Activated naive CD8-positive, alpha-beta T cell treated with anti-CD3 and anti-CD28 coated beads, Interleukin-2, amount 10 ng/mL, durations not matched to agents 7 days and 5 days (primary cell): ENCODE data around the gene LRRK1. TPM values are rescaled to one million over a fixed set of nuclear protein-coding genes. Genes with fewer than 3 reads are reported as not detected.

Experiments
- ATAC-seq: fragments of 150-1000 bp; cut with Tn5 transposase; one replicate; pipeline ENCODE4 v1.10.0; 2021; ENCODE audit warnings: low read depth, moderate library complexity
- POLR2A ChIA-PET: fragments of 350-600 bp; sonication (Branson Sonifier 250); formaldehyde crosslinking; loops from one replicate; lab custom pipeline; 2021; ENCODE audit warnings: antibody characterized with exemption; lab: Charles Lee
- DNase-seq: peaks from one replicate; pipeline ENCODE4 v3.0.0; 2021
- H3K27ac Mint-ChIP-seq: one replicate; pipeline ENCODE4 v1.8.0; 2022; ENCODE audit warnings: mild to moderate bottlenecking, mixed read lengths
- H3K27me3 Mint-ChIP-seq: one replicate; pipeline ENCODE4 v1.8.0; 2022; ENCODE audit warnings: mild to moderate bottlenecking, moderate library complexity, mixed read lengths
- H3K36me3 Mint-ChIP-seq: one replicate; pipeline ENCODE4 v1.8.0; 2021; ENCODE audit warnings: mild to moderate bottlenecking, mixed read lengths
- H3K4me1 Mint-ChIP-seq: one replicate; pipeline ENCODE4 v1.8.0; 2021; ENCODE audit warnings: mixed read lengths
- H3K4me3 Mint-ChIP-seq: one replicate; pipeline ENCODE4 v1.8.0; 2022; ENCODE audit warnings: mild to moderate bottlenecking, moderate library complexity, mixed read lengths
- H3K9me3 Mint-ChIP-seq: one replicate; pipeline ENCODE4 v1.8.0; 2021; ENCODE audit warnings: mixed read lengths
- total RNA-seq, 2 experiments: library from RNA; stranded (reverse); gene quantifications; one replicate each; pipeline ENCODE4 v1.2.3, GENCODE V29; 2021

Gene LRRK1
- total RNA-seq, 2 experiments from 2014 or later, result 0.48 to 0.97 TPM

DNA sequence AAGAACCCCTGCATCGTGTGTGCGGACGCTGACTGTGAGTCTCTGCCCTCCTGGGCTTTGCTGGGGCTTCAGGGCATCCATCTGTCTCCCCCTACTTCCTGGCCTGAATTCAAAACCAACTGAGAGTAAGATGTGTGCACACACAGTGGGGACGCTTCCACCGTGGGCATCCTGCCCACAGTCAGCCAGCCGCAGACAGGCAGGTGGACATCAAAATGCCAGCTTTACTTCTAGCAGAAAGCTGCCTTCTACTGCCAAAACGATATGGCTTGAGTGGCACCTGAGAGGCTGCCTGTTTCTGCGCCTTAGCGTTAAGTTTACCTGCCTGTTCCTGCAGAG, 21.0 kb upstream of the LRRK1 start:
- ATAC-seq (no peak), DNase-seq (no peak)
- no peaks in the 10 kb centered on the region for H3K36me3 Mint-ChIP-seq
- peaks cover 22% of the 10 kb centered on the region for H3K27me3 Mint-ChIP-seq
- POLR2A ChIA-PET, result no interaction called here
- peaks cover 1% of the 10 kb centered on the region for H3K4me1 Mint-ChIP-seq
- no peaks in the 10 kb centered on the region for H3K9me3 Mint-ChIP-seq
- no peak overlapping the region for H3K4me3 Mint-ChIP-seq
- H3K27ac Mint-ChIP-seq, result no peak overlapping the region

DNA sequence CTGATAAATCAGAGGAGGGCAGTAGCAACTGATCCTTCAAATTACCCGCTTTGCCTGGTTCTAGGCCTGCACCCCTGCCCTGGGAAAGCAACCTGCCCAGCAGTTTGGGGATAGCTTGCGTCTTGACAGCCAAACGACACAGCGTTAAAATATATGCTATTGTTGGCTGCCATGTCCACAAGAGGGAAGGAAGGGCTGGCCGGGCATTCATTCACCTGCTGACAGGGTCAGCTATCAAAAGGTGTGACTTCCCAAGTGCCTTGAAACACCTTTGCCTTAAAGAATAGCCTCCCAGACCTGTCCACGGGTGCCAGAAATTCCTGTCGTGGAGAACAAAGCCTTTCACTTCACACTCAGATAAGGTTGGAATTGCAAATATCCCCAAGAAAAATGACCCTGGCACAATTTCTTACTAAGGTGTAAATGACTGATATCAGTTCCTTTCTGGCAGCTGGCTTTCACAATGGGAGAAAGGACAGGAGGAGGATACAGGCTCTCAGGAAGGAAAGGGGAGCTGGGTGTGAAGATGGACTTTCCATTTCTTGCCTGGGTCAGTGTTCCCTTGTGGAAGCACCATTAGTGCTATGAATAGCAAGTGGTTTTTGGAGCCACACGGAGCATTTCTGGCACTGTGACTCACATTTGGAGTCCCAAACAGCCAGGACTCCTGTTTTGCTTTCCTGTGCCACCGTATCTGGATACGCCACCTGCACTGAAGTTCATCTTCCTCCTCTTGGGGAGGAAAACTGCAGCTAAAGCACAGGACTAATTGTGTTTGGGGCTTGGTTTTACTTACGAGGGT, 20.3 kb upstream of the LRRK1 start:
- Mint-ChIP-seq H3K9me3 (no peaks in the 10 kb centered on the region), H3K27me3 (peaks cover 21% of the 10 kb centered on the region), H3K4me1 (peaks cover 1% of the 10 kb centered on the region), H3K27ac (no peak overlapping the region), H3K4me3 (no peak overlapping the region), H3K36me3 (no peaks in the 10 kb centered on the region)
- no peak for DNase-seq
- POLR2A ChIA-PET, result no interaction called here
- ATAC-seq, result no peak

DNA sequence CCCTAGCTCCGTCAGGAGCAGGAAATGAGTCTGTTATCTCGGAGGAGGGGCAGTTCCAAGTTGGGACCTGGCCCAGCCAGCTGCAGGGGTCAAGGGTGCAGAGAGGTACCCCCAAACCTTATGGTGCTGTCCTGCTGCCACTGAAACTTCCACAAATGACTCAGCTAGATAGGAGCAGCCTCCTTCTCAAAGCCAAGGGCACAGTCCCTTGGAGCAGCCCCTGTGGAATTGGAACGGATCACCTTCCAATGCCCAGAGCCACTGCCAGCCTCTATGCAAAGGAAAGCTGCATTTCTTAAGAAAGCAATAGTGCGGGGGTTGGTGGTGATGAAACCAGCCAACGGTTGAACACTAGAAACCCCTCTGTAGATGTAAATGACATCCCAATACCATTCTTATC, 19.6 kb upstream of the LRRK1 start:
- H3K27ac Mint-ChIP-seq, result no peak overlapping the region

DNA sequence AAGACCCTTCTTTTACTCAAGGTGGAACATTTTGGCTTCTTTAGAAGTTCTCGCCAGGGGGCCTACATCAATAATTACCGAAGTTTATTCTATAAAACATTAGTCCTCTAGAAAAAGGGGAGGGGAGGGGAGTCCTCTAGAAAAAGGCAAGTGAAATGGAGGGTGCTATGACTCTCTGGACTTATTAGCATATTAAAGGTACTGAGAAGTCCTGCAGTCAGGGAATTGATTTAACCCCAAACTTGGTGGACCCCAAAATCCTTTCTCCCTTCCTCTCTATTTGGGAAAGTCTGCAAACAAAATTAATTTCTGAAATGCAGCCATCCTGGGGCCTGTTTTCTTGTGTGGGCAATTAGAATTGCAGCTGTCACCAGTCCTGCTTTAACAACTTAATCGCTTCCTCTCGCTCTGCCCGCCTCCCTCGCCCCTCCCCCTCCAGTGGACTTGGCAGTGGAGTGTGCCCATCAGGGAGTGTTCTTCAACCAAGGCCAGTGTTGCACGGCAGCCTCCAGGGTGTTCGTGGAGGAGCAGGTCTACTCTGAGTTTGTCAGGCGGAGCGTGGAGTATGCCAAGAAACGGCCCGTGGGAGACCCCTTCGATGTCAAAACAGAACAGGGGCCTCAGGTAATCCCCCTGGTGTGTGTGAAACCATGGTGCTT, 18.9 kb upstream of the LRRK1 start:
- H3K4me1 Mint-ChIP-seq, result peaks cover 1% of the 10 kb centered on the region
- no peak overlapping the region for H3K4me3 Mint-ChIP-seq
- DNase-seq (no peak), ATAC-seq (no peak)
- POLR2A ChIA-PET, result no interaction called here
- H3K9me3 Mint-ChIP-seq, result no peaks in the 10 kb centered on the region
- no peaks in the 10 kb centered on the region for H3K36me3 Mint-ChIP-seq
- H3K27ac Mint-ChIP-seq, result no peak overlapping the region
- peaks cover 21% of the 10 kb centered on the region for H3K27me3 Mint-ChIP-seq

More for the DNA sequence above, 19.6 kb upstream of the LRRK1 start:
- Mint-ChIP-seq H3K27me3 (peaks cover 21% of the 10 kb centered on the region), H3K36me3 (no peaks in the 10 kb centered on the region), H3K4me3 (no peak overlapping the region), H3K9me3 (no peaks in the 10 kb centered on the region), H3K4me1 (peaks cover 1% of the 10 kb centered on the region)
- ATAC-seq, result no peak
- POLR2A ChIA-PET, result no interaction called here
- DNase-seq, result no peak

DNA sequence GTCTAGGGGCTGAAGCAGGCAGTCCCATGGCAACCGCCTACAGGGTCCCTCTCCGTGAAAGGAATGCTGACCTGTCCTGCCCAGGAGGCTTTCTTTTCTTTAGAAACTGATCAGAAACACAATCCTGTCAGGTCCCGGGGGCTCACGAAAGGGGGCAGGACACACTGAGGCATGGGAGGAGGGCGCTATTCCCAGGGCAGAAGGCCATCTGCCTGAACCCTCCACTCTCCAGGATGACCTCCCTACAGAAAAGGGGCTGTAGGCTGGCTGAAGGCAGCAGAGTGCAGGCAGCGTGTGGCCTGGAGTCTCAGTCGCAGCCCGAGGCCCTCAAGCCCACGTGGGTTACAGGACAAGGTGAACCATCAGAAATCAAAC, 18.4 kb upstream of the LRRK1 start:
- no peak overlapping the region for H3K4me3 Mint-ChIP-seq
- DNase-seq (no peak), ATAC-seq (no peak)
- POLR2A ChIA-PET, result no interaction called here
- peaks cover 18% of the 10 kb centered on the region for H3K27me3 Mint-ChIP-seq
- H3K4me1 Mint-ChIP-seq, result peaks cover 1% of the 10 kb centered on the region
- H3K9me3 Mint-ChIP-seq, result no peaks in the 10 kb centered on the region
- H3K27ac Mint-ChIP-seq, result no peak overlapping the region
- H3K36me3 Mint-ChIP-seq, result no peaks in the 10 kb centered on the region

DNA sequence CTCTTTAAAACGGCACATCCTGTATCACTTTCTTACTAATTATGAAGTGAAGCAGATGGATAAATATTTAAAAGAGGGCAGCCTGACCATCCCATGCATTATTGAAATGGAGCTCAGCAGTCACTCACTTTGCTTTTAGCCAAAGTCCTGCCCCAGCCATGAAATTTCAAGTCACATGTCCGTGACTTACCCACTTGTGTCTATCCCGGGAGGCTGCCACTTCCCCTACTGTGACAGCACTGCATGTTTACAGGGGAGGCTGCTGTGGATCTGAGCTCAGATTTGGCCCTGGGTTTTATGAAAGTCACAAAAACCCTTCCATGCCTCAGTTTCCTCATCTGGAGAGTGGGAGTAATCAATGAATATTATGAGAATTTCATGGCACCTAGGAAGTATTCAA, 17.9 kb upstream of the LRRK1 start:
- ATAC-seq, result no peak
- Mint-ChIP-seq H3K9me3 (no peaks in the 10 kb centered on the region), H3K27me3 (peaks cover 17% of the 10 kb centered on the region), H3K4me3 (no peak overlapping the region), H3K27ac (no peak overlapping the region), H3K36me3 (no peaks in the 10 kb centered on the region), H3K4me1 (peaks cover 1% of the 10 kb centered on the region)
- no peak for DNase-seq
- POLR2A ChIA-PET, result no interaction called here

DNA sequence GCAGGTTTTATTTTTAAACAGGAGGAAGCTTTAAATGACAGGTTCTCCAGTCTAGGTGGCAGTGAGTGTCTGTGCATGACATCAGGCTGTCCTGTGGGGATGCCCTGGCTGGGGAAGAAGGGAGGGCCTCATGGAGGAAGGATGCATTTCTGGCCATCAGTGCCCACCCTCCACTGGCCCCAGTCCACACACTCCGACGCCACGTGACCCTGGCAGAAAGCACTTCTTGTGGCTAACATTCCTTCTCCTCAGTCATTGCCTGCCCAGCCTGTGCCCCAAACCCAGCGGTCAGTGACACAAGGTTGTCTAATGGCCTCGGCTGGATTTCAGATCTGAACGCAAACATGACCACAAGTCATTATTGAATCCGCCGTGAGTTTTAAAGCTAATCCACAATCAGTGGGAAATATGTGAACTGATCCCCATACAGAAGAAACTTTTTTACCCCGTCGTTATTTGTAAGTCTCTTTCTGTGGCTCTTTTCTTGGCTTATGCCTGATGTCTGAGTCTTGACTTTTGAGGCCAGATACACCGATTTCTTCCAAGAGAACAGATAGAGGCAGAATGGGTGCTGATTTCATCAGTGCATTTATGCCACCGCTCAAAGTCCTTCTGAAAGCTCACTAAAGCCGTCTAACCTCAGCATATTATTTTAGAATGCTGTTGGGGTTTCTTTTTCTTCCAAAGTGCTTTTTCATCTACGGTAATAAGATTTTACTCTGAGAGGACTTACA, 17.3 kb upstream of the LRRK1 start:
- Mint-ChIP-seq H3K27ac (no peak overlapping the region), H3K4me1 (peaks cover 1% of the 10 kb centered on the region), H3K36me3 (no peaks in the 10 kb centered on the region), H3K9me3 (no peaks in the 10 kb centered on the region), H3K27me3 (peaks cover 19% of the 10 kb centered on the region), H3K4me3 (no peak overlapping the region)
- POLR2A ChIA-PET, result no interaction called here
- no peak for DNase-seq
- ATAC-seq, result no peak

DNA sequence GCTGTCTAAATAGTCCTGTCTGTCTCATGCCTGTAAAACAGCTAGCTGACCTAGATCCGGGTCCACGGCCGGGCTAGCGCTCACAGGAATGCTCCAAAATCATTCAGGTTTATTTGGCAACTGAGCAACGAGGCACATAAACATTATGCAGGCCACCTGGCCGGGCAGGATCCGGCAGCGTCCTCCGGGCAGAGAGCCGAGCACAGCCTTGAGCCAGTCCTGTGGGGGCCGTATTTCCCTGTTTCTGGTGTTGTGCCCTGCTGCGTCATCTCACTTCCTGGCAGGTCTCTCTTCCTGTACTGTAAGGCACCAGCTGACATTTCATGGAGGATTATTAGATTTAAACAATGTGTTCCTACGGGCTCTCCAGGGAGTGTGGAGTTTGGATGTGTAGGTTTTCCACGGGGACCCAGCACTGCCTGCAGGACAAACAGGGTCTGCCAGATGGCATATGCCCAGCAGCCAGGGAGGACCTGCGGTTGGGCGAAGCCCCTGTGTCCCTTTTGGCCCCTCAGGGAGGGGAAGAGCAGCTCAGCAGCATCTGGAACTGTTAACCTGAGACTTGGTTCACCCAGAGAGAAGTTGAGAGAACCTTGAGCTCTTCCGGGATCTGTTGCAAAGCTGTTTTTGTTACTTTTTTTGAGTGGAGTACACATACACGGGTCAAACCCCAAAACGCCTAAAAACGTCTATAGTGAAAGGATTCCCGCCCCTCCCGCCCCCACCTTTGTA, 16.6 kb upstream of the LRRK1 start:
- Mint-ChIP-seq H3K27me3 (peaks cover 21% of the 10 kb centered on the region), H3K9me3 (no peaks in the 10 kb centered on the region), H3K36me3 (no peaks in the 10 kb centered on the region), H3K4me1 (peaks cover 1% of the 10 kb centered on the region), H3K4me3 (no peak overlapping the region), H3K27ac (no peak overlapping the region)
- ATAC-seq (no peak), DNase-seq (no peak)
- POLR2A ChIA-PET, result no interaction called here

DNA sequence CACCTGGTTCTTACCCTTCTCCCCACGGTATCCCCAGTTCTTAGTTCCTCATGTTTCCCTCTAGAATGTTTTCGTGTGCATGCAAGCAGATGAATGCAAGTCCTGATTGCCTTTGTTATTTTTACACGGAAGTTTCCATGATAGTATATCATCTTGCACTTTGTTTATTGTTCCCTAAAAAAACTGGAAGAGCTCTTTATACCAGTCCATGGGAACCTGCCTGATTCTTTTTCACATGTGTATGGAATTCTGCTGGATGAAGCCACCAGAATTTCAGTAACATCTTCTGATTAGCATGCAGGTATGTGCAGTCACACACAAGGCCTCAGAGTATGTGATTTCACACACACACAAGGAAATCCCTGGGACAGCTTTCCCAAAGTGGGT, 16.0 kb upstream of the LRRK1 start:
- Mint-ChIP-seq H3K36me3 (no peaks in the 10 kb centered on the region), H3K27ac (no peak overlapping the region)

DNA sequence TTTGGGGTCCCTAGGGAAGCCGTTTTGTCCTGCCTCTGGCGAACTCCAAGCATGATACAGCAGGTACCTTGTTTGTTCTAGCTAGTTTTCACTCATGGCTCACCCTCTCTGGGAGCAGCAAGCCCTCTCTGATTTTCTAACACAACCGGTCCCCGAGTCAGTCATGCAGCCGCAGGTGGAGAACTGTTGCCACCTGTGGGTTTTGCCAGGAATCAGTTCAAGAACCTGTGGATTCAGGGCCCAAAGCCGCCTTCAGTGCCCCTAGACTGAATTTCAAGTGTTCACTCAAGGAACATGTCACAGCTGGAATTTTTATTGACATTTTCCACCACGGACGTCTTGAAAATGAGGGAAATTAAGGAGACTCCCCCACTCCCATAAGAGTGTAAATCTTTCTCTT, 13.3 kb upstream of the LRRK1 start:
- no peaks in the 10 kb centered on the region for H3K9me3 Mint-ChIP-seq
- POLR2A ChIA-PET, result no interaction called here
- no peaks in the 10 kb centered on the region for H3K36me3 Mint-ChIP-seq
- no peak for DNase-seq
- no peak overlapping the region for H3K4me3 Mint-ChIP-seq
- no peak for ATAC-seq
- H3K27me3 Mint-ChIP-seq, result peaks cover 19% of the 10 kb centered on the region
- peaks cover 1% of the 10 kb centered on the region for H3K4me1 Mint-ChIP-seq
- no peak overlapping the region for H3K27ac Mint-ChIP-seq

More for the DNA sequence above, 16.0 kb upstream of the LRRK1 start:
- H3K9me3 Mint-ChIP-seq, result no peaks in the 10 kb centered on the region
- POLR2A ChIA-PET, result no interaction called here
- H3K4me1 Mint-ChIP-seq, result peaks cover 1% of the 10 kb centered on the region
- H3K27me3 Mint-ChIP-seq, result peaks cover 21% of the 10 kb centered on the region
- DNase-seq (no peak), ATAC-seq (no peak)
- H3K4me3 Mint-ChIP-seq, result no peak overlapping the region

DNA sequence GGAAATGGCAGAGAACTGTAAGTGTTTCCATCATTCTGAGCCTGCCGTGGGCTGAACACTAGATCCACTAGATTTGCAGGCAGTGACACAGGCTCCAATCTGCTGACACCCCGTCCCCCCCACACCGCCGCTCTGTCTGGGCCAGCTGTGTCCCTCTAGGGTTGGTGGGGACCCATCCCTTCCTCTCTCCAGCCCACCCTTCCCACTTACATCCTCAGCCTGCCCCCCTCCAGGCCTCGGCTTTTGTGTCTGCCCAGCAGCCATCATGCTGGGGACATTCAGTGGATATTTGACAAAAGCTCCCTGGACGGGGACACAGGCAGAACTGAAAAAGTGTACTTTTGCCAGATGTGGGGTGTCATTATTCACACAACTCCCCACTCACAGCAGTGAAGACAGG, 10.7 kb upstream of the LRRK1 start:
- no peaks in the 10 kb centered on the region for H3K4me1 Mint-ChIP-seq
- no peak overlapping the region for H3K4me3 Mint-ChIP-seq
- no peak overlapping the region for H3K27ac Mint-ChIP-seq
- H3K27me3 Mint-ChIP-seq, result peaks cover 21% of the 10 kb centered on the region
- POLR2A ChIA-PET, result no interaction called here
- DNase-seq (no peak), ATAC-seq (no peak)
- H3K9me3 Mint-ChIP-seq, result no peaks in the 10 kb centered on the region
- H3K36me3 Mint-ChIP-seq, result no peaks in the 10 kb centered on the region

DNA sequence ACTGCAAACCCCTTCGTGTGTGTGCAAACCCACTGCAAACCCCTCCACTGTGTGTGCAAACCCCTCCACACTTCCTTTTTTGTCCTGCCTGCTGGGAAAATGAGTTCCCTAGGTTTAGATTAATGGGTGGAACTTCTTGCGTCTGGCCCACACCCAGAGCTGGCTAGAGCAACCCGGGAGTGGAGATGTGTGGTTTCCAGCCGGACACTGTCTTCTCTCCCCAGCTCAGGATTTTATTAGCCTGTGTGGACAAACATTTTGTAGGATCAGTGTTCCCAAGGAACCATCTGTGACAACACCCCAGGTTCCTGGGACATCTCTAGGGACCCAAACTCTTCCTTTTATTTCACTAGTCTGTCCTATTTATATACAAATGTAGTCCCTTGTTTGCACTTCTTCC, 9.6 kb upstream of the LRRK1 start:
- H3K27me3 Mint-ChIP-seq, result peaks cover 31% of the 10 kb centered on the region
- H3K9me3 Mint-ChIP-seq, result no peaks in the 10 kb centered on the region
- H3K4me3 Mint-ChIP-seq, result no peak overlapping the region
- DNase-seq, result no peak
- no peak for ATAC-seq
- H3K4me1 Mint-ChIP-seq, result no peaks in the 10 kb centered on the region
- H3K36me3 Mint-ChIP-seq, result no peaks in the 10 kb centered on the region
- POLR2A ChIA-PET, result no interaction called here
- no peak overlapping the region for H3K27ac Mint-ChIP-seq
